Osteocyte (in vitro differentiated cells): ENCODE data around the gene UXS1. TPM values are rescaled to one million over a fixed set of nuclear protein-coding genes. Genes with fewer than 3 reads are reported as not detected.
A peak's percentile ranks its signal among the peaks of the same experiment; 100 is the strongest.

Experiments used
- DNase-seq: peaks from one replicate; pipeline ENCODE4 v3.0.0; 2021; ENCODE audit warnings: mixed read lengths; ENCODE audit not compliant: unreplicated experiment; ENCODE audit errors: extremely low spot score
- H3K27ac Mint-ChIP-seq: one replicate; pipeline ENCODE4 v1.8.0; 2021; ENCODE audit warnings: mild to moderate bottlenecking, mixed read lengths; ENCODE audit not compliant: unreplicated experiment
- H3K27me3 Mint-ChIP-seq: one replicate; pipeline ENCODE4 v1.8.0; 2021; ENCODE audit warnings: mixed read lengths; ENCODE audit not compliant: unreplicated experiment
- H3K36me3 Mint-ChIP-seq: one replicate; pipeline ENCODE4 v1.8.0; 2021; ENCODE audit warnings: mixed read lengths; ENCODE audit not compliant: unreplicated experiment
- H3K4me1 Mint-ChIP-seq: one replicate; pipeline ENCODE4 v1.8.0; 2021; ENCODE audit warnings: mixed read lengths; ENCODE audit not compliant: unreplicated experiment
- H3K4me3 Mint-ChIP-seq: one replicate; pipeline ENCODE4 v1.8.0; 2021; ENCODE audit warnings: mild to moderate bottlenecking, moderate library complexity, mixed read lengths; ENCODE audit not compliant: unreplicated experiment
- H3K9me3 Mint-ChIP-seq: one replicate; pipeline ENCODE4 v1.8.0; 2021; ENCODE audit warnings: mixed read lengths; ENCODE audit not compliant: unreplicated experiment
- CTCF ChIP-seq: fragments of 200-600 bp; sonication (generic); IDR thresholded peaks from 2 replicates; pipeline ENCODE4 v1.5.0; 2021; ENCODE audit warnings: antibody characterized with exemption, mild to moderate bottlenecking, moderate library complexity
- total RNA-seq: library from RNA; stranded (reverse); gene quantifications from 2 replicates; pipeline ENCODE4 v1.2.1, GENCODE V29; 2021

The UXS1 gene
- total RNA-seq, 1 donor from 2014 or later = 23.2 TPM

- Mint-ChIP-seq H3K27me3 (no peaks in the 10 kb centered on the region), H3K9me3 (no peaks in the 10 kb centered on the region), H3K36me3 (peaks cover 6% of the 10 kb centered on the region), H3K4me3 (no peak overlapping the region), H3K4me1 (no peaks in the 10 kb centered on the region), H3K27ac (no peak overlapping the region)
- DNase-seq = peak; percentile 69
- no peak for TF ChIP-seq CTCF
Observed at GRCh38 chr2:106106622-106107508, 87.2 kb downstream of the UXS1 start.

GRCh38 chr2:106105151-106105922, 88.8 kb downstream of the UXS1 start:
- no peaks in the 10 kb centered on the region for H3K36me3 Mint-ChIP-seq
- H3K27ac Mint-ChIP-seq = no peak overlapping the region
- peak; percentile 79 for DNase-seq
- no peak for TF ChIP-seq CTCF
- no peaks in the 10 kb centered on the region for H3K27me3 Mint-ChIP-seq
- H3K4me3 Mint-ChIP-seq = no peak overlapping the region
- H3K4me1 Mint-ChIP-seq = no peaks in the 10 kb centered on the region
- no peaks in the 10 kb centered on the region for H3K9me3 Mint-ChIP-seq

- no peaks in the 10 kb centered on the region for H3K27me3 Mint-ChIP-seq
- TF ChIP-seq CTCF = peak; percentile 96
- DNase-seq = peak; percentile 84
- no peak overlapping the region for H3K4me3 Mint-ChIP-seq
- H3K36me3 Mint-ChIP-seq = peaks cover 5% of the 10 kb centered on the region
- no peaks in the 10 kb centered on the region for H3K9me3 Mint-ChIP-seq
- H3K27ac Mint-ChIP-seq = no peak overlapping the region
- H3K4me1 Mint-ChIP-seq = no peaks in the 10 kb centered on the region
Observed at GRCh38 chr2:106104332-106105062, 89.6 kb downstream of the UXS1 start.

- no peak overlapping the region for H3K4me3 Mint-ChIP-seq
- H3K27me3 Mint-ChIP-seq = no peaks in the 10 kb centered on the region
- H3K27ac Mint-ChIP-seq = no peak overlapping the region
- peaks cover 5% of the 10 kb centered on the region for H3K36me3 Mint-ChIP-seq
- no peaks in the 10 kb centered on the region for H3K9me3 Mint-ChIP-seq
- DNase-seq = no peak
- no peaks in the 10 kb centered on the region for H3K4me1 Mint-ChIP-seq
- no peak for TF ChIP-seq CTCF
Observed at GRCh38 chr2:106099691-106100090, 94.4 kb downstream of the UXS1 start.
